Psoas muscle (tissue), 8 donors: ENCODE data around the gene RRAS2. TPM values are rescaled to one million over a fixed set of nuclear protein-coding genes. Genes with fewer than 3 reads are reported as not detected.
A peak's percentile ranks its signal among the peaks of the same experiment; 100 is the strongest.
"Not testable (repeated sequence)": the region's sequence is repeated elsewhere in the genome, so short reads cannot be mapped to it uniquely, and the experiment has no call there.

Source experiments
- ATAC-seq, 4 donors: fragments of 200-7000 bp; cut with Tn5 transposase; one replicate each; pipeline ENCODE4 v1.9.1; 2020; ENCODE audit warnings: moderate library complexity in 3 of 4, mild to moderate bottlenecking in 2 of 4
- DNase-seq, 2 donors: peaks; one replicate each; pipeline ENCODE4 v3.0.0-alpha.2; 2020
- H3K27ac ChIP-seq: fragments of 200-600 bp; one replicate; pipeline ENCODE4 v1.8.0; 2022
- H3K27me3 ChIP-seq, 3 donors: fragments of 200-600 bp in 1 of 3; one replicate each; pipeline versions ENCODE4 v1.6.1 to v1.8.0; 2013 to 2022; ENCODE audit warnings: low read length in 2 of 3, mild to moderate bottlenecking in 2 of 3, moderate library complexity in 1 of 3; ENCODE audit not compliant: insufficient read depth in 3 of 3
- H3K36me3 ChIP-seq, 2 donors: fragments of 200-600 bp in 1 of 2; one replicate each; pipeline versions ENCODE4 v1.6.1 to v1.8.0; 2013 to 2022; ENCODE audit warnings: low read depth in 1 of 2, mild to moderate bottlenecking in 1 of 2, moderate library complexity in 1 of 2; ENCODE audit not compliant: insufficient read depth in 1 of 2
- H3K4me1 ChIP-seq: fragments of 200-600 bp; one replicate; pipeline ENCODE4 v1.8.0; 2022
- H3K4me3 ChIP-seq: fragments of 200-600 bp; one replicate; pipeline ENCODE4 v1.8.0; 2022; ENCODE audit warnings: mild to moderate bottlenecking
- H3K9me3 ChIP-seq: fragments of 200-600 bp; one replicate; pipeline ENCODE4 v1.8.0; 2022
- CTCF ChIP-seq: fragments of 200-600 bp; IDR thresholded peaks from one replicate; pipeline ENCODE4 v1.8.0; 2022; ENCODE audit warnings: antibody characterized with exemption
- WGBS, 3 donors: extraction: QIAGEN DNeasy Blood & Tissue Kit; methylation state at CpG; one replicate each; pipeline versions ENCODE4 v1.1.6 to v1.1.7; 2013; 5-methylcytosine and 5-hydroxymethylcytosine counted together
- intact Hi-C, 2 donors: fragments of 100-400 bp; cut with DNase I; formaldehyde crosslinking; loops; one replicate each; pipeline versions ENCODE4 v1.11.0 to v1.14.2; 2022
- polyA plus RNA-seq, 3 donors: library from polyadenylated mRNA; stranded (reverse); fragments of 200-250 nt; gene quantifications; one replicate each; pipeline ENCODE4 v1.2.3, GENCODE V29; 2013
- total RNA-seq, 4 donors: library from RNA; stranded (reverse); fragmentation: NEBNext Ultra II Directional in 2 of 4; extraction: Animal tissue kit (Norgen Biotek cat#: 25700) in 2 of 4; gene quantifications; one replicate each; pipeline versions ENCODE4 v1.2.1 to v1.2.4, GENCODE V29; 2021 to 2023
- donor health status: healthy with polysubstance abuse.
- donor health status: DM: no; HTN: no; CAD: no; lungs with moderate emphysema.
- donor health status: Bipolar disorder and iron deficiency.
- donor health status: healthy.
- donor health status: DM: yes; HTN: yes; CAD: no.
- donor health status: DM: no; HTN: no; CAD: no.
- donor health status: DM: no; HTN: no; CAD: no.
- donor health status: DM: yes; HTN: yes; CAD: no.

Gene RRAS2
- total and polyA plus RNA-seq, 7 donors, result 44.3 to 89.8 (median 54.0) TPM

- ATAC-seq (no peak), DNase-seq (no peak)
- Histone ChIP-seq H3K4me1 (peaks cover 28% of the 10 kb centered on the region), H3K27ac (no peak overlapping the region), H3K4me3 (no peak overlapping the region), H3K27me3 (no peaks in the 10 kb centered on the region), H3K9me3 (no peaks in the 10 kb centered on the region), H3K36me3 (no peaks in the 10 kb centered on the region)
- intact Hi-C loops, result loop anchor here in 1 of 2 donors (5.0 kb wide), 1 partner anchor 40 kb away; no protein-coding TSS in a partner anchor
- TF ChIP-seq CTCF, result no peak
- 96 to 98% (median 96%) methylated on average over 7 of the region's 7 CpGs for WGBS, 3 donors
Observed at GRCh38 chr11:14347494-14347893, 11.5 kb downstream of the RRAS2 start.

GRCh38 chr11:14346303-14346955, 12.6 kb downstream of the RRAS2 start:
- DNase-seq (no peak), ATAC-seq (no peak)
- TF ChIP-seq CTCF, result no peak
- Histone ChIP-seq H3K27ac (no peak overlapping the region), H3K36me3 (no peaks in the 10 kb centered on the region), H3K4me3 (no peak overlapping the region), H3K27me3 (no peaks in the 10 kb centered on the region), H3K9me3 (no peaks in the 10 kb centered on the region), H3K4me1 (peaks cover 36% of the 10 kb centered on the region)
- intact Hi-C loops, result loop anchor here in 1 of 2 donors (5.0 kb wide), 1 partner anchor 39 kb away; no protein-coding TSS in a partner anchor
- 87 to 98% (median 92%) methylated on average over 2 of the region's 2 CpGs for WGBS, 3 donors

GRCh38 chr11:14345668-14346067, 13.3 kb downstream of the RRAS2 start:
- ATAC-seq (no peak), DNase-seq (no peak)
- no peaks in the 10 kb centered on the region for H3K27me3 ChIP-seq
- H3K36me3 ChIP-seq, result no peaks in the 10 kb centered on the region
- 67 to 88% (median 83%) methylated on average over 1 of the region's 1 CpG for WGBS, 3 donors
- no peak overlapping the region for H3K4me3 ChIP-seq
- peak overlapping the region; percentile 61 for H3K27ac ChIP-seq
- intact Hi-C loops, result loop anchor here in 1 of 2 donors (5.0 kb wide), 1 partner anchor 38 kb away; no protein-coding TSS in a partner anchor
- no peaks in the 10 kb centered on the region for H3K9me3 ChIP-seq
- peaks cover 41% of the 10 kb centered on the region for H3K4me1 ChIP-seq
- no peak for TF ChIP-seq CTCF

GRCh38 chr11:14345016-14345415, 14.0 kb downstream of the RRAS2 start:
- peak; percentile 55 to 68 (median 59) for ATAC-seq
- H3K27me3 ChIP-seq, result not testable (repeated sequence)
- peak overlapping the region; percentile 61 for H3K27ac ChIP-seq

GRCh38 chr11:14342906-14343305, 16.1 kb downstream of the RRAS2 start:
- Histone ChIP-seq H3K4me3 (no peak overlapping the region), H3K4me1 (peaks cover 41% of the 10 kb centered on the region), H3K36me3 (no peaks in the 10 kb centered on the region), H3K27me3 (no peaks in the 10 kb centered on the region), H3K27ac (no peak overlapping the region), H3K9me3 (no peaks in the 10 kb centered on the region)
- DNase-seq (no peak), ATAC-seq (peak; percentile 46 to 76 (median 58))
- WGBS, 3 donors, result 56 to 67% (median 62%) methylated on average over 1 of the region's 1 CpG
- no peak for TF ChIP-seq CTCF
- intact Hi-C loops, result no loop called here

More at GRCh38 chr11:14345016-14345415, 14.0 kb downstream of the RRAS2 start:
- H3K9me3 ChIP-seq, DNase-seq, H3K36me3 ChIP-seq, H3K4me3 ChIP-seq: not testable (repeated sequence)
- 34 to 72% (median 40%) methylated on average over 5 of the region's 5 CpGs for WGBS, 3 donors
- peaks cover 41% of the 10 kb centered on the region for H3K4me1 ChIP-seq
- intact Hi-C loops, result loop anchor here in 1 of 2 donors (5.0 kb wide), 1 partner anchor 38 kb away; no protein-coding TSS in a partner anchor
